ENCODE data around the gene SULT1C3. TPM values are rescaled to one million over a fixed set of nuclear protein-coding genes. Genes with fewer than 3 reads are reported as not detected.
A peak's percentile ranks its signal among the peaks of the same experiment; 100 is the strongest.

The SULT1C3 gene
- total RNA-seq, 3 donors from 2014 or later = 0.66 to 2.0 TPM; not detected in 1

DNA sequence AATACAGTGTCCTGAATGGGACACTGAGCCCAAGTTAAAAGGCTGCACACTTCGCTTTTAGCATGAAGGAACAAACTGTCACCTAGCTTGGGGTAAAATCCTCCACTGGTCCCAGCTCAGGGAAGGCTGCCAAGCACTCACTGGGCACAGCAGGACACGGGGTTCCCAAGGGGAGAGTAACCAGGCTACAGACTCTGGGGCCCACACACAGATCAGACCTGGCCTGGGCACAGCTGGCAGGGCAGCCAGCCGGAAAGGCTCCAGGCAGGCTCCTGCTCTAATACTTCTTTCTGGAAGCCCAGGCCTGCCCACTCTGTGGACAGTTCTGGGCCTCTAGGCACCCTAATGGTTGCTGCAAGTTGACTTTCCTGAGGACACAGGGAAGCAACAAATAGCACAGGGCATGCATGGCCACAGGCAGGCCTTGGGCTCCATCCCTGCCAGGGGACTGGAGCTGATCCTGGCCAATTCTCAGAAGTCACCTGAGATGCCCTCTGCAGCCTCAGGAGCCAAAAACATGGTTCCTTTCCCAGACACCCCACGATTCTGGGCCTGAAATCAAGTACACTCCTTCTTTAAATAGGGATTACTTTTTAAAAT lies 18.7 kb upstream of the SULT1C3 start:
- intact Hi-C loops (cut with DNase I; ENCODE audit: low total_unique reads) = no loop called here

GRCh38 chr2:108222261-108222660 lies 17.5 kb upstream of the SULT1C3 start:
- Histone ChIP-seq H3K27me3 (no peaks in the 10 kb centered on the region), H3K4me1 (no peaks in the 10 kb centered on the region), H3K9me3 (peaks cover 6 to 18% of the 10 kb centered on the region in 2 donors), H3K27ac (no peak overlapping the region), H3K36me3 (no peaks in the 10 kb centered on the region), H3K4me3 (no peak overlapping the region)
- DNase-seq (ENCODE audit: low spot score in 2 of 2) = no peak
- intact Hi-C loops (cut with DNase I; ENCODE audit: low total_unique reads) = no loop called here
- TF ChIP-seq POLR2AphosphoS5 (IDR thresholded peaks at IDR 0.05) (no peak), POLR2A (IDR thresholded peaks at IDR 0.05) (no peak)
- TF ChIP-seq, protein P1, sequence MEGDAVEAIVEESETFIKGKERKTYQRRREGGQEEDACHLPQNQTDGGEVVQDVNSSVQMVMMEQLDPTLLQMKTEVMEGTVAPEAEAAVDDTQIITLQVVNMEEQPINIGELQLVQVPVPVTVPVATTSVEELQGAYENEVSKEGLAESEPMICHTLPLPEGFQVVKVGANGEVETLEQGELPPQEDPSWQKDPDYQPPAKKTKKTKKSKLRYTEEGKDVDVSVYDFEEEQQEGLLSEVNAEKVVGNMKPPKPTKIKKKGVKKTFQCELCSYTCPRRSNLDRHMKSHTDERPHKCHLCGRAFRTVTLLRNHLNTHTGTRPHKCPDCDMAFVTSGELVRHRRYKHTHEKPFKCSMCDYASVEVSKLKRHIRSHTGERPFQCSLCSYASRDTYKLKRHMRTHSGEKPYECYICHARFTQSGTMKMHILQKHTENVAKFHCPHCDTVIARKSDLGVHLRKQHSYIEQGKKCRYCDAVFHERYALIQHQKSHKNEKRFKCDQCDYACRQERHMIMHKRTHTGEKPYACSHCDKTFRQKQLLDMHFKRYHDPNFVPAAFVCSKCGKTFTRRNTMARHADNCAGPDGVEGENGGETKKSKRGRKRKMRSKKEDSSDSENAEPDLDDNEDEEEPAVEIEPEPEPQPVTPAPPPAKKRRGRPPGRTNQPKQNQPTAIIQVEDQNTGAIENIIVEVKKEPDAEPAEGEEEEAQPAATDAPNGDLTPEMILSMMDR (IDR thresholded peaks at IDR 0.05) = no peak

More for the DNA sequence above, 18.7 kb upstream of the SULT1C3 start:
- H3K4me3 ChIP-seq = no peak overlapping the region
- no peaks in the 10 kb centered on the region for H3K4me1 ChIP-seq
- H3K27me3 ChIP-seq = no peaks in the 10 kb centered on the region
- peak; percentile 51 to 60 for DNase-seq (ENCODE audit: low spot score in 2 of 2)
- H3K36me3 ChIP-seq = no peaks in the 10 kb centered on the region
- H3K27ac ChIP-seq = no peak overlapping the region
- peaks cover 6 to 18% of the 10 kb centered on the region in 2 donors for H3K9me3 ChIP-seq
- no peak for TF ChIP-seq POLR2AphosphoS5 (IDR thresholded peaks at IDR 0.05)
- TF ChIP-seq, protein P1 (IDR thresholded peaks at IDR 0.05) = no peak
- no peak for TF ChIP-seq POLR2A (IDR thresholded peaks at IDR 0.05)

- no peak overlapping the region for H3K27ac ChIP-seq
- TF ChIP-seq, protein P1 (IDR thresholded peaks at IDR 0.05) = no peak
- no peak for TF ChIP-seq POLR2AphosphoS5 (IDR thresholded peaks at IDR 0.05)
- TF ChIP-seq POLR2A (IDR thresholded peaks at IDR 0.05) = no peak
- H3K4me3 ChIP-seq = no peak overlapping the region
- no peaks in the 10 kb centered on the region for H3K27me3 ChIP-seq
- intact Hi-C loops (cut with DNase I; ENCODE audit: low total_unique reads) = no loop called here
- H3K4me1 ChIP-seq = no peaks in the 10 kb centered on the region
- no peak for DNase-seq (ENCODE audit: low spot score in 2 of 2)
- peaks cover 6 to 18% of the 10 kb centered on the region in 2 donors for H3K9me3 ChIP-seq
- H3K36me3 ChIP-seq = no peaks in the 10 kb centered on the region
Measured at GRCh38 chr2:108223573-108223972, 16.2 kb upstream of the SULT1C3 start.

DNA sequence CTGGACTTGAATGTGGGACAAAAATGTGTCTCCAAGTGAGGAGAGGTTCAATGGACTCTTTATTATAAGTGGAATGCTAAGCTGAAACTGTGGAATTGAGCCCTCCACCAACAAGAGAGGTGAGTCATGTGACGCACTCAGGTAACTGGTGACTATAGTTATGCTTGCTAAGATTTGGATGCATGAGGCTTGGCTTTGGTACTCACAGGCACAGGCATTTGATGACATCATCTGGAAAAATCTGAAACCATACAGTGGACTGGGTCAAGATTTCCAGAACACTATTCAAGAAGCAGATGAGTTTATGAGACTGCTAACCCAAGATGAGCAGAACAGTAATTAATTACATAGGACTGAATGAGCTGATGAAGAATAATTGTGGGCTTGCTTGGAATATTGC lies 15.7 kb upstream of the SULT1C3 start:
- DNase-seq (ENCODE audit: low spot score in 2 of 2) = no peak
- peaks cover 6 to 18% of the 10 kb centered on the region in 2 donors for H3K9me3 ChIP-seq
- no peak overlapping the region for H3K27ac ChIP-seq
- H3K27me3 ChIP-seq = no peaks in the 10 kb centered on the region
- intact Hi-C loops (cut with DNase I; ENCODE audit: low total_unique reads) = no loop called here
- TF ChIP-seq POLR2A (IDR thresholded peaks at IDR 0.05) (no peak), POLR2AphosphoS5 (IDR thresholded peaks at IDR 0.05) (no peak)
- TF ChIP-seq, protein P1 (IDR thresholded peaks at IDR 0.05) = no peak
- no peaks in the 10 kb centered on the region for H3K36me3 ChIP-seq
- no peak overlapping the region for H3K4me3 ChIP-seq
- no peaks in the 10 kb centered on the region for H3K4me1 ChIP-seq

GRCh38 chr2:108226564-108226963 lies 13.2 kb upstream of the SULT1C3 start:
- no peak overlapping the region for H3K27ac ChIP-seq
- intact Hi-C loops (cut with DNase I; ENCODE audit: low total_unique reads) = no loop called here
- no peak overlapping the region for H3K4me3 ChIP-seq
- H3K36me3 ChIP-seq = no peaks in the 10 kb centered on the region
- no peak for TF ChIP-seq POLR2AphosphoS5 (IDR thresholded peaks at IDR 0.05)
- TF ChIP-seq POLR2A (IDR thresholded peaks at IDR 0.05) = no peak
- TF ChIP-seq, protein P1 (IDR thresholded peaks at IDR 0.05) = no peak
- H3K4me1 ChIP-seq = no peaks in the 10 kb centered on the region
- H3K27me3 ChIP-seq = no peaks in the 10 kb centered on the region
- DNase-seq (ENCODE audit: low spot score in 2 of 2) = no peak
- peaks cover 6 to 18% of the 10 kb centered on the region in 2 donors for H3K9me3 ChIP-seq
